GM23338 (cell line): Measurements from ENCODE around the gene PIP5K1C. TPM values are rescaled to one million over a fixed set of nuclear protein-coding genes. Genes with fewer than 3 reads are reported as not detected.

Experiments
- ATAC-seq: fragments of 200-7000 bp; cut with Tn5 transposase; 3 replicates; pipeline ENCODE4 v1.9.1; 2020
- DNase-seq: peaks from one replicate; pipeline ENCODE4 v3.0.0-alpha.2; 2015; ENCODE audit warnings: low spot score
- H2AFZ ChIP-seq: fragments of 200-600 bp; sonication (generic); 2 replicates; pipeline ENCODE4 v1.8.0; 2016; ENCODE audit warnings: antibody characterized with exemption, mild to moderate bottlenecking, moderate library complexity
- H3F3A ChIP-seq: fragments of 200-600 bp; sonication (generic); replicated peaks from 2 replicates; pipeline ENCODE4 v1.8.0; 2017; ENCODE audit warnings: antibody characterized with exemption, mixed run types, low read depth
- H3K27ac ChIP-seq: fragments of 200-600 bp; sonication (generic); 2 replicates; pipeline ENCODE4 v1.6.1; 2016; ENCODE audit warnings: low read depth
- H3K27me3 ChIP-seq: fragments of 200-600 bp; sonication (generic); 2 replicates; pipeline ENCODE4 v1.8.0; 2016; ENCODE audit warnings: mild to moderate bottlenecking, mixed run types, moderate library complexity; ENCODE audit not compliant: insufficient read depth
- H3K36me3 ChIP-seq: fragments of 200-600 bp; sonication (generic); 2 replicates; pipeline ENCODE4 v1.8.0; 2016; ENCODE audit warnings: mild to moderate bottlenecking; ENCODE audit not compliant: insufficient read depth
- H3K4me1 ChIP-seq: fragments of 200-600 bp; sonication (generic); 2 replicates; pipeline ENCODE4 v1.8.0; 2016; ENCODE audit warnings: mild to moderate bottlenecking, moderate library complexity; ENCODE audit not compliant: insufficient read depth
- H3K4me2 ChIP-seq: fragments of 200-600 bp; sonication (generic); 2 replicates; pipeline ENCODE4 v1.7.1; 2017; ENCODE audit warnings: mixed run types
- H3K4me3 ChIP-seq: fragments of 200-600 bp; sonication (generic); 2 replicates; pipeline ENCODE4 v1.6.1; 2016; ENCODE audit warnings: mixed run types
- H3K79me2 ChIP-seq: fragments of 200-600 bp; sonication (generic); replicated peaks from 2 replicates; pipeline ENCODE4 v1.8.0; 2017; ENCODE audit warnings: mild to moderate bottlenecking; ENCODE audit not compliant: insufficient read depth
- H3K9me2 ChIP-seq: fragments of 200-600 bp; sonication (generic); 2 replicates; pipeline ENCODE4 v1.8.0; 2017; ENCODE audit not compliant: insufficient read depth
- H4K20me1 ChIP-seq: fragments of 200-600 bp; sonication (generic); replicated peaks from 2 replicates; pipeline ENCODE4 v1.8.0; 2017; ENCODE audit warnings: mild to moderate bottlenecking; ENCODE audit not compliant: insufficient read depth
- H3K27ac Mint-ChIP-seq: 2 replicates; pipeline ENCODE4 v1.8.0; 2020; ENCODE audit warnings: inconsistent platforms, mild to moderate bottlenecking, moderate library complexity, mixed read lengths
- H3K27me3 Mint-ChIP-seq: 3 replicates; pipeline ENCODE4 v1.8.0; 2022; ENCODE audit warnings: low read depth, mild to moderate bottlenecking, moderate library complexity, mixed read lengths, inconsistent platforms; ENCODE audit not compliant: insufficient read depth, poor library complexity
- H3K36me3 Mint-ChIP-seq: 3 replicates; pipeline ENCODE4 v1.8.0; 2021; ENCODE audit warnings: low read depth, mild to moderate bottlenecking, inconsistent platforms, moderate library complexity, mixed read lengths
- H3K4me1 Mint-ChIP-seq: 3 replicates; pipeline ENCODE4 v1.8.0; 2020; ENCODE audit warnings: mild to moderate bottlenecking, inconsistent platforms, mixed read lengths
- H3K4me3 Mint-ChIP-seq: 3 replicates; pipeline ENCODE4 v1.8.0; 2021; ENCODE audit warnings: moderate library complexity, mild to moderate bottlenecking, inconsistent platforms, mixed read lengths
- H3K9me3 Mint-ChIP-seq: 3 replicates; pipeline ENCODE4 v1.8.0; 2020; ENCODE audit warnings: moderate library complexity, mild to moderate bottlenecking, inconsistent platforms, mixed read lengths
- CREB1 ChIP-seq: fragments of 250-450 bp; sonication (Bioruptor Pico); IDR thresholded peaks from 2 replicates; pipeline ENCODE4 v1.5.0; 2020; ENCODE audit warnings: low read depth, mild to moderate bottlenecking, moderate library complexity
- EZH2 ChIP-seq: fragments of 200-600 bp; sonication (generic); IDR thresholded peaks from one replicate; pipeline ENCODE4 v1.8.0; 2017; ENCODE audit warnings: antibody characterized with exemption, mild to moderate bottlenecking, low read depth; ENCODE audit not compliant: unreplicated experiment
- EZH2phosphoT487 ChIP-seq: fragments of 200-600 bp; sonication (generic); IDR thresholded peaks from one replicate; pipeline ENCODE4 v1.8.1; 2018; ENCODE audit warnings: antibody characterized with exemption; ENCODE audit not compliant: unreplicated experiment
- JUNB ChIP-seq: IDR thresholded peaks from one replicate; pipeline ENCODE4 v1.6.1; 2016; ENCODE audit warnings: antibody characterized with exemption; ENCODE audit not compliant: unreplicated experiment
- NANOG ChIP-seq: IDR thresholded peaks from 2 replicates; pipeline ENCODE4 v1.6.1; 2016; ENCODE audit warnings: antibody characterized with exemption, borderline replicate concordance
- POLR2AphosphoS5 ChIP-seq: IDR thresholded peaks from 2 replicates; pipeline ENCODE4 v1.6.1; 2016; ENCODE audit warnings: antibody characterized with exemption, low read depth
- STAT1 ChIP-seq: IDR thresholded peaks from one replicate; pipeline ENCODE4 v1.6.1; 2016; ENCODE audit warnings: antibody characterized with exemption; ENCODE audit not compliant: unreplicated experiment
- ZNF114 ChIP-seq: fragments of 250-450 bp; sonication (Bioruptor Pico); IDR thresholded peaks from 2 replicates; pipeline ENCODE4 v1.5.0; 2020; ENCODE audit warnings: mild to moderate bottlenecking, moderate library complexity
- ZNF331 ChIP-seq: fragments of 250-450 bp; sonication (Bioruptor Pico); IDR thresholded peaks from 2 replicates; pipeline ENCODE4 v1.5.0; 2020; ENCODE audit warnings: low read depth, mild to moderate bottlenecking, moderate library complexity
- polyA plus RNA-seq: library from polyadenylated mRNA; unstranded; fragments of >200 nt; fragmentation: Nextera tagmentation; extraction: Ambion mirVana; gene quantifications from 2 replicates; pipeline ENCODE4 v1.2.1, GENCODE V29; 2016
- total RNA-seq: library from RNA; depleted of rRNA; stranded (reverse); fragments of >200 nt; shearing (Covaris generic); gene quantifications from 2 replicates; pipeline ENCODE4 v1.2.3, GENCODE V29; 2014
- TF ChIP-seq, protein P1 (sequence below), 2 experiments: fragments of 200-600 bp in 1 of 2; sonication (generic) in 1 of 2; conservative IDR thresholded peaks; 2 replicates each; pipeline versions ENCODE4 v1.5.1 to v1.6.1; 2016 to 2017; ENCODE audit warnings: antibody characterized with exemption in 2 of 2, low read depth in 2 of 2, mild to moderate bottlenecking in 2 of 2, moderate library complexity in 1 of 2
- TF ChIP-seq, protein P2 (sequence below): fragments of 250-450 bp; sonication (Bioruptor Pico); IDR thresholded peaks from 2 replicates; pipeline ENCODE4 v1.5.0; 2020; ENCODE audit warnings: mild to moderate bottlenecking, moderate library complexity
- TF ChIP-seq, protein P3 (sequence below): IDR thresholded peaks from one replicate; pipeline ENCODE4 v1.6.1; 2018; ENCODE audit warnings: antibody characterized with exemption; ENCODE audit not compliant: unreplicated experiment
- TF ChIP-seq, protein P4 (sequence below): IDR thresholded peaks from 2 replicates; pipeline ENCODE4 v1.6.1; 2016; ENCODE audit warnings: antibody characterized with exemption

Gene PIP5K1C
- total and polyA plus RNA-seq, 2 experiments from 2014 or later = 11.8 to 46.7 TPM

DNA sequence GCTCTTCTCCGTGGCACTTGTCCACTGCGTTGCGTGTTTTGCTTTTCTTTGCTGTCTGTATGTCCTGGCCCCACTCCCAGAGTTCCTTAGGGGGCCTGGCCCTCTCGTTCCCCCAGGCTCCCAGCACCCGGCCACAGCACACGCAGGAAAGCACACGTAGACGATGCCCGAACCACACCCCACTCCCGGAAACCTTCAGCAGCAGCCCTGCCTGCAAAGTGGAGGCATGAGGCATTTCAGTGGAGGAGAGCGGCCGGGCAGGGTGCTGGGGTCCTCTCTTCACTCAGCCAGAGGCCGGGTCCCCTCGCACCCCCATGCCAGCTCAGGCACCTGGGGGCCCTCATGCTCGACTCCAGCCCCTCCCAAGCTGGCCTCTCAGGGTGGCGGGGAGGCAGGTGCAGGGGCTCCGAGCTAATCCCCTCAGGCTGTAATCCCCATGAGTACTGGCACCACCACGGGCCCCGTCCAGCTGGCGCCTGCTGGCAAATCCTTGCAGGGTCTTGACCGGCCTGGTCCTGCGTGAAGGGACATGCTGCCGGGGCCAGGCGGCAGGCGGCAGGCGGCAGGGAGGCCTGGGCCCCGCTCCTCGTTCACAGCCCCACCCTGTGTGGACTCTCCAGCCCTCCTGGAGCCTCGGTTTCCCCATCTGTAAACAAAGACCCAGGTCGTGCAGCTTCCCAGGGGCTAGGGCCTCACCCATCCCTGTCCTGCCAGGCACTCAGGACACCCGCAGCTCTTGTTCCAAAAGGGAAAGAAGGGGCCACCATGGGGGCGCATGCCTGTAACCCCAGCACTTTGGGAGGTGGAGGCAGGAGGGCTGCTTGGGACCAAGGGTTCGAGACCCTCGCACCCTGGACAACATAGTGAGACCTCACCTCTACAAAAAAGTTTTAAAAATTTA is 7.0 kb downstream of the PIP5K1C start:
- Histone ChIP-seq H3F3A (0 out of 2 replicates have a peak, but pooled peaks cover 7% of the 10 kb centered on the region), H3K27ac (no peak overlapping the region), H4K20me1 (peaks cover 7% of the 10 kb centered on the region), H3K4me1 (peaks cover 5% of the 10 kb centered on the region; the same call in 1 of the 2 replicates), H3K4me3 (no peak overlapping the region), H3K36me3 (no peaks in the 10 kb centered on the region), H2AFZ (no peak overlapping the region), H3K4me2 (no peak overlapping the region), H3K79me2 (peaks cover 77% of the 10 kb centered on the region), H3K27me3 (no peaks in the 10 kb centered on the region), H3K9me2 (no peaks in the 10 kb centered on the region)
- Mint-ChIP-seq H3K27ac (no peak overlapping the region), H3K4me3 (no peak overlapping the region), H3K9me3 (no peaks in the 10 kb centered on the region), H3K27me3 (peaks cover 9% of the 10 kb centered on the region), H3K36me3 (peaks cover 5% of the 10 kb centered on the region; the same call in 2 of the 3 replicates), H3K4me1 (peaks cover 6% of the 10 kb centered on the region)
- ATAC-seq (no peak), DNase-seq (no peak)
- TF ChIP-seq, protein P1, sequence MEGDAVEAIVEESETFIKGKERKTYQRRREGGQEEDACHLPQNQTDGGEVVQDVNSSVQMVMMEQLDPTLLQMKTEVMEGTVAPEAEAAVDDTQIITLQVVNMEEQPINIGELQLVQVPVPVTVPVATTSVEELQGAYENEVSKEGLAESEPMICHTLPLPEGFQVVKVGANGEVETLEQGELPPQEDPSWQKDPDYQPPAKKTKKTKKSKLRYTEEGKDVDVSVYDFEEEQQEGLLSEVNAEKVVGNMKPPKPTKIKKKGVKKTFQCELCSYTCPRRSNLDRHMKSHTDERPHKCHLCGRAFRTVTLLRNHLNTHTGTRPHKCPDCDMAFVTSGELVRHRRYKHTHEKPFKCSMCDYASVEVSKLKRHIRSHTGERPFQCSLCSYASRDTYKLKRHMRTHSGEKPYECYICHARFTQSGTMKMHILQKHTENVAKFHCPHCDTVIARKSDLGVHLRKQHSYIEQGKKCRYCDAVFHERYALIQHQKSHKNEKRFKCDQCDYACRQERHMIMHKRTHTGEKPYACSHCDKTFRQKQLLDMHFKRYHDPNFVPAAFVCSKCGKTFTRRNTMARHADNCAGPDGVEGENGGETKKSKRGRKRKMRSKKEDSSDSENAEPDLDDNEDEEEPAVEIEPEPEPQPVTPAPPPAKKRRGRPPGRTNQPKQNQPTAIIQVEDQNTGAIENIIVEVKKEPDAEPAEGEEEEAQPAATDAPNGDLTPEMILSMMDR (conservative IDR thresholded peaks at IDR 0.05; ENCODE audit: low read depth in 2 of 2) = no peak
- TF ChIP-seq, protein P2, sequence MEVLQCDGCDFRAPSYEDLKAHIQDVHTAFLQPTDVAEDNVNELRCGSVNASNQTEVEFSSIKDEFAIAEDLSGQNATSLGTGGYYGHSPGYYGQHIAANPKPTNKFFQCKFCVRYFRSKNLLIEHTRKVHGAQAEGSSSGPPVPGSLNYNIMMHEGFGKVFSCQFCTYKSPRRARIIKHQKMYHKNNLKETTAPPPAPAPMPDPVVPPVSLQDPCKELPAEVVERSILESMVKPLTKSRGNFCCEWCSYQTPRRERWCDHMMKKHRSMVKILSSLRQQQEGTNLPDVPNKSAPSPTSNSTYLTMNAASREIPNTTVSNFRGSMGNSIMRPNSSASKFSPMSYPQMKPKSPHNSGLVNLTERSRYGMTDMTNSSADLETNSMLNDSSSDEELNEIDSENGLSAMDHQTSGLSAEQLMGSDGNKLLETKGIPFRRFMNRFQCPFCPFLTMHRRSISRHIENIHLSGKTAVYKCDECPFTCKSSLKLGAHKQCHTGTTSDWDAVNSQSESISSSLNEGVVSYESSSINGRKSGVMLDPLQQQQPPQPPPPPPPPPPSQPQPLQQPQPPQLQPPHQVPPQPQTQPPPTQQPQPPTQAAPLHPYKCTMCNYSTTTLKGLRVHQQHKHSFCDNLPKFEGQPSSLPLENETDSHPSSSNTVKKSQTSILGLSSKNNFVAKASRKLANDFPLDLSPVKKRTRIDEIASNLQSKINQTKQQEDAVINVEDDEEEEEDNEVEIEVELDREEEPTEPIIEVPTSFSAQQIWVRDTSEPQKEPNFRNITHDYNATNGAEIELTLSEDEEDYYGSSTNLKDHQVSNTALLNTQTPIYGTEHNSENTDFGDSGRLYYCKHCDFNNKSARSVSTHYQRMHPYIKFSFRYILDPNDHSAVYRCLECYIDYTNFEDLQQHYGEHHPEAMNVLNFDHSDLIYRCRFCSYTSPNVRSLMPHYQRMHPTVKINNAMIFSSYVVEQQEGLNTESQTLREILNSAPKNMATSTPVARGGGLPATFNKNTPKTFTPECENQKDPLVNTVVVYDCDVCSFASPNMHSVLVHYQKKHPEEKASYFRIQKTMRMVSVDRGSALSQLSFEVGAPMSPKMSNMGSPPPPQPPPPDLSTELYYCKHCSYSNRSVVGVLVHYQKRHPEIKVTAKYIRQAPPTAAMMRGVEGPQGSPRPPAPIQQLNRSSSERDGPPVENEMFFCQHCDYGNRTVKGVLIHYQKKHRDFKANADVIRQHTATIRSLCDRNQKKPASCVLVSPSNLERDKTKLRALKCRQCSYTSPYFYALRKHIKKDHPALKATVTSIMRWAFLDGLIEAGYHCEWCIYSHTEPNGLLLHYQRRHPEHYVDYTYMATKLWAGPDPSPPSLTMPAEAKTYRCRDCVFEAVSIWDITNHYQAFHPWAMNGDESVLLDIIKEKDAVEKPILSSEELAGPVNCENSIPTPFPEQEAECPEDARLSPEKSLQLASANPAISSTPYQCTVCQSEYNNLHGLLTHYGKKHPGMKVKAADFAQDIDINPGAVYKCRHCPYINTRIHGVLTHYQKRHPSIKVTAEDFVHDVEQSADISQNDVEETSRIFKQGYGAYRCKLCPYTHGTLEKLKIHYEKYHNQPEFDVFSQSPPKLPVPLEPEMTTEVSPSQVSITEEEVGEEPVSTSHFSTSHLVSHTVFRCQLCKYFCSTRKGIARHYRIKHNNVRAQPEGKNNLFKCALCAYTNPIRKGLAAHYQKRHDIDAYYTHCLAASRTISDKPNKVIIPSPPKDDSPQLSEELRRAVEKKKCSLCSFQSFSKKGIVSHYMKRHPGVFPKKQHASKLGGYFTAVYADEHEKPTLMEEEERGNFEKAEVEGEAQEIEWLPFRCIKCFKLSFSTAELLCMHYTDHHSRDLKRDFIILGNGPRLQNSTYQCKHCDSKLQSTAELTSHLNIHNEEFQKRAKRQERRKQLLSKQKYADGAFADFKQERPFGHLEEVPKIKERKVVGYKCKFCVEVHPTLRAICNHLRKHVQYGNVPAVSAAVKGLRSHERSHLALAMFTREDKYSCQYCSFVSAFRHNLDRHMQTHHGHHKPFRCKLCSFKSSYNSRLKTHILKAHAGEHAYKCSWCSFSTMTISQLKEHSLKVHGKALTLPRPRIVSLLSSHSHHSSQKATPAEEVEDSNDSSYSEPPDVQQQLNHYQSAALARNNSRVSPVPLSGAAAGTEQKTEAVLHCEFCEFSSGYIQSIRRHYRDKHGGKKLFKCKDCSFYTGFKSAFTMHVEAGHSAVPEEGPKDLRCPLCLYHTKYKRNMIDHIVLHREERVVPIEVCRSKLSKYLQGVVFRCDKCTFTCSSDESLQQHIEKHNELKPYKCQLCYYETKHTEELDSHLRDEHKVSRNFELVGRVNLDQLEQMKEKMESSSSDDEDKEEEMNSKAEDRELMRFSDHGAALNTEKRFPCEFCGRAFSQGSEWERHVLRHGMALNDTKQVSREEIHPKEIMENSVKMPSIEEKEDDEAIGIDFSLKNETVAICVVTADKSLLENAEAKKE (CRISPR knock-in tag) = no peak
- TF ChIP-seq NANOG (no peak), CREB1 (CRISPR knock-in tag) (no peak), JUNB (no peak), POLR2AphosphoS5 (no peak), ZNF114 (no peak), ZNF331 (no peak), EZH2 (no peak), EZH2phosphoT487 (no peak), STAT1 (no peak)
- TF ChIP-seq, protein P3, sequence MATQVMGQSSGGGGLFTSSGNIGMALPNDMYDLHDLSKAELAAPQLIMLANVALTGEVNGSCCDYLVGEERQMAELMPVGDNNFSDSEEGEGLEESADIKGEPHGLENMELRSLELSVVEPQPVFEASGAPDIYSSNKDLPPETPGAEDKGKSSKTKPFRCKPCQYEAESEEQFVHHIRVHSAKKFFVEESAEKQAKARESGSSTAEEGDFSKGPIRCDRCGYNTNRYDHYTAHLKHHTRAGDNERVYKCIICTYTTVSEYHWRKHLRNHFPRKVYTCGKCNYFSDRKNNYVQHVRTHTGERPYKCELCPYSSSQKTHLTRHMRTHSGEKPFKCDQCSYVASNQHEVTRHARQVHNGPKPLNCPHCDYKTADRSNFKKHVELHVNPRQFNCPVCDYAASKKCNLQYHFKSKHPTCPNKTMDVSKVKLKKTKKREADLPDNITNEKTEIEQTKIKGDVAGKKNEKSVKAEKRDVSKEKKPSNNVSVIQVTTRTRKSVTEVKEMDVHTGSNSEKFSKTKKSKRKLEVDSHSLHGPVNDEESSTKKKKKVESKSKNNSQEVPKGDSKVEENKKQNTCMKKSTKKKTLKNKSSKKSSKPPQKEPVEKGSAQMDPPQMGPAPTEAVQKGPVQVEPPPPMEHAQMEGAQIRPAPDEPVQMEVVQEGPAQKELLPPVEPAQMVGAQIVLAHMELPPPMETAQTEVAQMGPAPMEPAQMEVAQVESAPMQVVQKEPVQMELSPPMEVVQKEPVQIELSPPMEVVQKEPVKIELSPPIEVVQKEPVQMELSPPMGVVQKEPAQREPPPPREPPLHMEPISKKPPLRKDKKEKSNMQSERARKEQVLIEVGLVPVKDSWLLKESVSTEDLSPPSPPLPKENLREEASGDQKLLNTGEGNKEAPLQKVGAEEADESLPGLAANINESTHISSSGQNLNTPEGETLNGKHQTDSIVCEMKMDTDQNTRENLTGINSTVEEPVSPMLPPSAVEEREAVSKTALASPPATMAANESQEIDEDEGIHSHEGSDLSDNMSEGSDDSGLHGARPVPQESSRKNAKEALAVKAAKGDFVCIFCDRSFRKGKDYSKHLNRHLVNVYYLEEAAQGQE = no peak
- TF ChIP-seq, protein P4, sequence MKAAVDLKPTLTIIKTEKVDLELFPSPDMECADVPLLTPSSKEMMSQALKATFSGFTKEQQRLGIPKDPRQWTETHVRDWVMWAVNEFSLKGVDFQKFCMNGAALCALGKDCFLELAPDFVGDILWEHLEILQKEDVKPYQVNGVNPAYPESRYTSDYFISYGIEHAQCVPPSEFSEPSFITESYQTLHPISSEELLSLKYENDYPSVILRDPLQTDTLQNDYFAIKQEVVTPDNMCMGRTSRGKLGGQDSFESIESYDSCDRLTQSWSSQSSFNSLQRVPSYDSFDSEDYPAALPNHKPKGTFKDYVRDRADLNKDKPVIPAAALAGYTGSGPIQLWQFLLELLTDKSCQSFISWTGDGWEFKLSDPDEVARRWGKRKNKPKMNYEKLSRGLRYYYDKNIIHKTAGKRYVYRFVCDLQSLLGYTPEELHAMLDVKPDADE = no peak
